Neural cell (in vitro differentiated cells): ENCODE measurements around the gene VOPP1. TPM values are rescaled to one million over a fixed set of nuclear protein-coding genes. Genes with fewer than 3 reads are reported as not detected.

ENCODE experiments used
- H2AFZ ChIP-seq: fragments of 200-600, 300-800 bp; sonication (generic), shearing (Covaris generic); 2 replicates; pipeline ENCODE4 v1.6.0; 2014; ENCODE audit warnings: low read depth, mild to moderate bottlenecking, antibody characterized with exemption, low read length, moderate library complexity
- H3F3A ChIP-seq: fragments of 200-600 bp; shearing (Covaris generic); 2 replicates; pipeline ENCODE4 v1.6.1; 2016; ENCODE audit warnings: mild to moderate bottlenecking, moderate library complexity, mixed read lengths, antibody characterized with exemption, low read length; ENCODE audit not compliant: insufficient read depth, poor library complexity, severe bottlenecking
- H3K27ac ChIP-seq: fragments of 200-600, 300-800 bp; sonication (generic), shearing (Covaris generic); 2 replicates; pipeline ENCODE4 v1.5.1; 2014; ENCODE audit warnings: mild to moderate bottlenecking, low read length, moderate library complexity
- H3K27me3 ChIP-seq: fragments of 300-800, 200-600 bp; sonication (generic), shearing (Covaris generic); 2 replicates; pipeline ENCODE4 v1.6.0; 2014; ENCODE audit warnings: mild to moderate bottlenecking, low read depth, low read length, moderate library complexity; ENCODE audit not compliant: insufficient read depth
- H3K36me3 ChIP-seq: fragments of 300-800, 200-600 bp; sonication (generic), shearing (Covaris generic); 2 replicates; pipeline ENCODE4 v1.5.1; 2014; ENCODE audit warnings: mild to moderate bottlenecking, antibody characterized with exemption, low read length, moderate library complexity; ENCODE audit not compliant: insufficient read depth
- H3K4me2 ChIP-seq: fragments of 300-800, 200-600 bp; sonication (generic), shearing (Covaris generic); 2 replicates; pipeline ENCODE4 v1.6.0; 2014; ENCODE audit warnings: mild to moderate bottlenecking, low read length
- H3K4me3 ChIP-seq: fragments of 300-800, 200-600 bp; sonication (generic), shearing (Covaris generic); 2 replicates; pipeline ENCODE4 v1.5.1; 2014; ENCODE audit warnings: mild to moderate bottlenecking, low read length, moderate library complexity
- H3K79me2 ChIP-seq: fragments of 200-600 bp; shearing (Covaris generic); replicated peaks from 2 replicates; pipeline ENCODE4 v1.6.0; 2014; ENCODE audit warnings: mild to moderate bottlenecking, low read length, moderate library complexity; ENCODE audit not compliant: insufficient read depth
- H3K9ac ChIP-seq: fragments of 300-800, 200-600 bp; sonication (generic), shearing (Covaris generic); 2 replicates; pipeline ENCODE4 v1.6.1; 2016; ENCODE audit warnings: mild to moderate bottlenecking, low read length, mixed read lengths
- H3K9me2 ChIP-seq: fragments of 200-600 bp; shearing (Covaris generic); 2 replicates; pipeline ENCODE4 v1.6.1; 2016; ENCODE audit warnings: mild to moderate bottlenecking, low read length, mixed read lengths; ENCODE audit not compliant: insufficient read depth
- H3K9me3 ChIP-seq: fragments of 200-600, 300-800 bp; sonication (generic), shearing (Covaris generic); 2 replicates; pipeline ENCODE4 v1.6.1; 2016; ENCODE audit warnings: mild to moderate bottlenecking, mixed run types, low read length, moderate library complexity, mixed read lengths
- H4K20me1 ChIP-seq: fragments of 200-600 bp; shearing (Covaris generic); 2 replicates; pipeline ENCODE4 v1.6.1; 2016; ENCODE audit warnings: mild to moderate bottlenecking, mixed run types; ENCODE audit not compliant: insufficient read depth
- CTCF ChIP-seq: fragments of 450-650 bp; IDR thresholded peaks from 2 replicates; pipeline ENCODE4 v1.5.1; 2014; ENCODE audit warnings: antibody characterized with exemption, mild to moderate bottlenecking, moderate library complexity; ENCODE audit not compliant: poor library complexity, severe bottlenecking
- EP300 ChIP-seq: fragments of 450-650 bp; conservative IDR thresholded peaks from 2 replicates; pipeline ENCODE4 v1.6.1; 2014; ENCODE audit warnings: antibody characterized with exemption, mild to moderate bottlenecking, moderate library complexity; ENCODE audit not compliant: poor library complexity, severe bottlenecking
- EZH2 ChIP-seq: fragments of 200-600, 300-800 bp; shearing (Covaris generic), sonication (generic); IDR thresholded peaks from 2 replicates; pipeline ENCODE4 v1.6.1; 2014; ENCODE audit warnings: antibody characterized with exemption, low read length, borderline replicate concordance, mild to moderate bottlenecking; ENCODE audit not compliant: insufficient read depth, poor library complexity, severe bottlenecking
- MXI1 ChIP-seq: fragments of 450-650 bp; conservative IDR thresholded peaks from 2 replicates; pipeline ENCODE4 v1.6.1; 2014; ENCODE audit warnings: antibody characterized with exemption, mild to moderate bottlenecking; ENCODE audit not compliant: poor library complexity, severe bottlenecking
- POLR2AphosphoS5 ChIP-seq: IDR thresholded peaks from 2 replicates; pipeline ENCODE4 v1.6.1; 2012
- REST ChIP-seq: IDR thresholded peaks from 2 replicates; pipeline ENCODE4 v1.6.1; 2012; ENCODE audit warnings: borderline replicate concordance
- TAF1 ChIP-seq: IDR thresholded peaks from 2 replicates; pipeline ENCODE4 v1.6.1; 2012; ENCODE audit warnings: low read depth
- polyA plus RNA-seq: library from polyadenylated mRNA; depleted of rRNA; stranded (reverse); fragments of >200 nt; gene quantifications from 2 replicates; pipeline ENCODE4 v1.2.3, GENCODE V29; 2014

The VOPP1 gene
- polyA plus RNA-seq, 1 donor from 2014 or later, result 85.8 TPM

GRCh38 chr7:55558962-55559920 is 13.1 kb downstream of the VOPP1 start:
- H3K27me3 ChIP-seq, result no peaks in the 10 kb centered on the region
- H3K9me3 ChIP-seq, result no peaks in the 10 kb centered on the region
- H3K27ac ChIP-seq, result no peak overlapping the region
- H3K9me2 ChIP-seq, result no peaks in the 10 kb centered on the region
- no peaks in the 10 kb centered on the region for H4K20me1 ChIP-seq
- H2AFZ ChIP-seq, result no peak overlapping the region
- no peak for TF ChIP-seq TAF1
- TF ChIP-seq POLR2AphosphoS5, result no peak
- TF ChIP-seq MXI1, result no peak
- TF ChIP-seq REST, result no peak
- no peak overlapping the region for H3K4me3 ChIP-seq
- peaks cover 43% of the 10 kb centered on the region for H3K79me2 ChIP-seq
- no peaks in the 10 kb centered on the region for H3F3A ChIP-seq
- no peak overlapping the region for H3K4me2 ChIP-seq
- no peak overlapping the region for H3K9ac ChIP-seq
- H3K36me3 ChIP-seq, result no peaks in the 10 kb centered on the region

- H2AFZ ChIP-seq, result no peak overlapping the region
- H3K27me3 ChIP-seq, result no peaks in the 10 kb centered on the region
- no peak overlapping the region for H3K9ac ChIP-seq
- H3K9me3 ChIP-seq, result no peaks in the 10 kb centered on the region
- no peaks in the 10 kb centered on the region for H3K9me2 ChIP-seq
- no peaks in the 10 kb centered on the region for H3F3A ChIP-seq
- TF ChIP-seq EZH2 (no peak), REST (no peak), EP300 (no peak), CTCF (no peak)
- H3K4me3 ChIP-seq, result no peak overlapping the region
- no peaks in the 10 kb centered on the region for H4K20me1 ChIP-seq
- H3K36me3 ChIP-seq, result no peaks in the 10 kb centered on the region
- H3K4me2 ChIP-seq, result no peak overlapping the region
- H3K79me2 ChIP-seq, result peaks cover 45% of the 10 kb centered on the region
- no peak overlapping the region for H3K27ac ChIP-seq
Observed at GRCh38 chr7:55557666-55558188, 14.6 kb downstream of the VOPP1 start.
